Vagina (tissue), 2 donors: ENCODE data around the gene ASCL2.

ENCODE experiments used
- CTCF ChIP-seq, 3 experiments: fragments of 450-650 bp in 2 of 3; fragments of 200-600 bp in 1 of 3; sonication (generic) in 1 of 3; IDR thresholded peaks; one replicate each; pipeline ENCODE4 v1.5.1; 2017 to 2019; ENCODE audit warnings: antibody characterized with exemption in 3 of 3, mild to moderate bottlenecking in 2 of 3, moderate library complexity in 2 of 3
- POLR2A ChIP-seq, 2 donors: fragments of 450-650 bp; IDR thresholded peaks; one replicate each; pipeline ENCODE4 v1.6.1; 2017; ENCODE audit warnings: antibody characterized with exemption in 2 of 2, mild to moderate bottlenecking in 2 of 2, moderate library complexity in 2 of 2
- POLR2AphosphoS5 ChIP-seq, 2 donors: sonication (generic); formaldehyde crosslinking; IDR thresholded peaks; one replicate each; pipeline ENCODE4 v1.9.0; 2017; ENCODE audit warnings: antibody characterized with exemption in 2 of 2, mild to moderate bottlenecking in 2 of 2, low read depth in 1 of 2; ENCODE audit not compliant: insufficient read depth in 1 of 2

- TF ChIP-seq CTCF (IDR thresholded peaks at IDR 0.05): no peak
- TF ChIP-seq POLR2A (IDR thresholded peaks at IDR 0.05): no peak
- TF ChIP-seq POLR2AphosphoS5 (IDR thresholded peaks at IDR 0.05; ENCODE audit: insufficient read depth in 1 of 2, low read depth in 1 of 2): no peak
Observed at GRCh38 chr11:2295971-2296912, 25.9 kb upstream of the ASCL2 start.
